GM21825 (cell line): ENCODE measurements around the gene ATP9A.
"Not testable (repeated sequence)": the region's sequence is repeated elsewhere in the genome, so short reads cannot be mapped to it uniquely, and the experiment has no call there.

Experiments
- ATAC-seq: cut with Tn5 transposase; IDR thresholded peaks from one replicate; pipeline ENCODE4 v1.9.1; 2021; ENCODE audit warnings: mild to moderate bottlenecking, moderate library complexity; ENCODE audit not compliant: unreplicated experiment

ATP9A gene

DNA sequence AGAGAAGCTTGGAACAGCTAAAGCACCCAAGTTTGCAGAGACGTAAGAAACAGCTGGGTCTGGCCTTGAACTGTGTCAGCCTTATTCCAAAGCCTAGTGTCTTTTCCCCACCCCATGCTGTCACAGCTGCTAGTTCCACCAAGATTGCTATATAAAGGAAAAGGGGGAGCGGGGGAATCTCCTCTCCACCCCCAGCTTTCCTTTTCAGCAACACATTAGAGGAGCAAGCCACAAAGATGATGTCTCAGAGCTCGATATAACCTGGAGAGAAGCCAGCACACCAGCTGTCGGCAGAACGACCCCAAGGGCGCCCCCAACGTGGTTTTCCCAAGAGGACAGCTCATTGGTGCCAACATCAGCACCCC lies 36.5 kb downstream of the ATP9A start:
- ATAC-seq: no peak

DNA sequence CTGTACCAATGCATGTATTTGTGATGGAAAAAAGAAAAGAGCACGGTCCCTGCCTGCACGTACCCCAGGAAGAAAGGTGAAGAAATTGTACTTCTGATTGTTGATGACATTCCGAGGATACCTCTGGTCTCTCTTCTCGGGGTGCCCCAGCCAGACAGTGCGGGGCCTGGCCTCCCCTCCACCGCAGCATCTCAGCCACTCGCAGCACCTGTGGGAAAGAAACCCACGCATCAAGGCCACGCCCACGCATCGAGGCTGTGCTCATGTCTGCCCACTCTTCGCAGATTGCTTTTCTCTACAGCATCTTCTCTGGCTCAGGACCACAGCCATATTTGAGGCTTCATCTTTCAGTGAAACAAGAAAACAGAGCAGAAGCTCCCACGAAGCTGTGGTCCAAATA lies 38.4 kb downstream of the ATP9A start:
- no peak for ATAC-seq

DNA sequence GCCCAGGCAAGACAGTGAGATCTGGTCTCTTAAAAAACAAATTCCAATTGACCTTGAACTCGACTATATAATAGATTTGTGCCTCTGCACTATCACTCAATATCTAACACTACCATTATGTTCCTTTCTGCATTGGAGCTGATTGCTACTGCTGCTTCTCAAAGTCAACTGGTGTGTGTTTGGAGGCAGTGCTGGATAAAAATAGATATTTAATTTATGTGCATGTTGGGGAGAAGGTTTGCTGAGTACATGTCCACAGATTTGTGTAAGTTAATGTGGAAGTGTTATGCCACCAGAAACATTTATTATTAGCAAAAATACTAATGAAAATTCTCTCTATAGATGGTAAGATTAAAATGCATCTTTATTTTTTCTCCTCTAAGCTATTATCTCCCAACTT lies 39.5 kb downstream of the ATP9A start:
- no peak for ATAC-seq

DNA sequence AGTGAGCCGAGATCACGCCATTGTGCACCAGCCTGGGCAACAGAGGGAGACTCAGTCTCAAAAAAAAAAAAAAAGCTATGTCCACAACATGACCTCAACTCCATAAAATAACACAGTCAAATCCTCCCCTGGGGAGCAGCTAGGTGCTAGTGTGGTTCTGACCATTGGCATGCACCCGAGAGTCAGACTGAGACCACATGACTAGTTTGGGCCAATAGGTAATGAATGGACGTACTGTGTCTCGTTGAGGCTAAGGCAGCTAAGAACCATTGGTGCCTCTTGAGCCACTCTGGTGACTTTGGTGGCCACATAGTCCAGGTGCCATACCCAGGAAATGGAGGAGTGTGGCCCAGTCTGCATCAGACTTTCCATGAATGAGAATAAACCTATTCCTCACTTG lies 40.3 kb downstream of the ATP9A start:
- no peak for ATAC-seq

DNA sequence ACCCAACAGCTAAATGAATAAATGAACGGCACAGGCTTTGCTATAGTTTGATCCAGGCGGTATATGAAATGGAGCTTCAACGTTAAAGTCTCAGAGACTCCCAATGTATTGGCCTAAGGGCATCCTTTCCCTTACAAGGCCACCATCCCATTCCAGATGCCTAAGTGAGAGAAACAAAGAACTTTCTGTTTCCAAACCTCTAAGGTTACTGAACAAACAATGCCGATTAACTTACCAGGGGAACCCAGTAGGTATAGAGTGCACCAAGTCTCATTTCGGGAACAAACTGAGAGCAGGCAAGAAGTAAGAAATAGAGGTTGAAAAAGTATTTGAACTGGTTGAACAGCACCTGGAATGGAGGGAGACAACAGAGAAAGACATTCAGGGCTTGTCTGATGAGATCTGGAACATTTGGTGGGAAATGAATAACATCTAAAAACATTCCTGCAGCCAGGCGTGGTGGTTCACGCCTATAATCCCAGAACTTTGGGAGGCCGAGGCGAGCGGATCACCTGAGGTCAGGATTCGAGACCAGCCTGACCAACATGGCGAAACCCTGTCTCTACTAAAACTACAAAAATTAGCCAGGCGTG lies 42.5 kb downstream of the ATP9A start:
- ATAC-seq: no peak

DNA sequence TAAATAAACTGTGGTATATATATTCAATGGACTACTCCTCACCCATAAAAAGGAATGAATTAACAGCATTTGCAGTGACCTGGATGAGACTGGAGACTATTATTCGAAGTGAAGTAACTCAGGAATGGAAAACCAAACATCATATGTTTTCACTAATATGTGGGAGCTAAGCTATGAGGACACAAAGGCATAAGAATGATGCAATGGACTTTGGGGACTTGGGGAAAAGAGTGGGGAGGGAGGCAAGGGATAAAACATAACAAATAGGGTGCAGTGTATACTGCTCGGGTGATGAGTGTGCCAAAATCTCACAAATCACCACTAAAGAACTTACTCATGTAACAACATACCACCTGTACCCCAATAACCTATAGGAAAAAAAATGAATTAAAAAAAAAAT lies 45.2 kb downstream of the ATP9A start:
- not testable (repeated sequence) for ATAC-seq

DNA sequence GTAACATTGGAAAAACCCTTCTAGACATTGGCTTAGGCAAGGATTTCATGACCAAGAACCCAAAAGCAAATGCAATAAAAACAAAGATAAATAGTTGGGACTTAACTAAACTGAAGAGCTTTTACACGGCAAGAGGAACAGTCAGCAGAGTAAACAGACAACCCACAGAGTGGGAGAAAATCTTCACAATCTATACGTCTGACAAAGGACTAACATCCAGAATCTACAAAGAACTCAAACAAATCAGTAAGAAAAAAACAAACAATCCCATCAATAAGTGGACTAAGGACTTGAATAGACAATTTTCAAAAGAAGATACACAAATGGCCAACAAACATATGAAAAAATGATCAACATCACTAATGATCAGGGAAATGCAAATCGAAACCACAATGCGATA lies 45.9 kb downstream of the ATP9A start:
- ATAC-seq: not testable (repeated sequence)

DNA sequence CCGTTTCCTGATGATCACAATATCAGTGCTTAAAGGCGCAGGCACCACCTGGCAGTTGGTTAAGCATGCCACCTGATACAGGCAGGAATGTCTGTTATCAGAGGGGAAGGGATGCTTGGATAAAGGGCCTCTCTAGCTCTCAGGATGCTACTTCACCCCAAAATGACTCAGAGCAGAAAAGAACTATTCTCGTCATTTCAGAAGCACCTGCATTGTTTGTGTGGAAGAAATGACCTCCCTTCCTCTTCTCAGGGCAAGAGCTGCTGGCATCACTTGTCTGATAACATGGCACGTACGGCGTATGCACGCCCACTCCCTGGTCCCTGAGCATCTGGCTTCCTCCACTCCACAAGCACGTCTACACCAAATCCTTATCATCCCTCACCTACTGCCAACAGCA lies 47.3 kb downstream of the ATP9A start:
- ATAC-seq: no peak

DNA sequence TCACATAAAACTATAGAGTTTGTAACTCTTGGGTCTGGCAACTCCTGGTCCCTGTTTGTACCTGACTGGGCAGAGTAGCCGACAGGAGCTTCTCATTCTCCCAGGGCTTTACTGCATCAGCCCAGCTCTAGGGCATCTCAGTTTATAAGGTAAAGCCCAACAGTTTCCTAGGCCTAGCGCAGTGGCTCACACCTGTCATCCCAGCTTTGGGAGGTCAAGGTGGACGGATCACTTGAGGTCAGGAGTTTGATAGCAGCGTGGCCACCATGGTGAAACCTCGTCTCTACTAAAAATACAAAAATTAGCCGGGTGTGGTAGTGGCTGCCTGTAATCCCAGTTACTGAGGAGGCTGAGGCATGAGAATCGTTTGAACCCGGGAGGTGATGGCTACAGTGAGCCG lies 47.8 kb downstream of the ATP9A start:
- no peak for ATAC-seq

DNA sequence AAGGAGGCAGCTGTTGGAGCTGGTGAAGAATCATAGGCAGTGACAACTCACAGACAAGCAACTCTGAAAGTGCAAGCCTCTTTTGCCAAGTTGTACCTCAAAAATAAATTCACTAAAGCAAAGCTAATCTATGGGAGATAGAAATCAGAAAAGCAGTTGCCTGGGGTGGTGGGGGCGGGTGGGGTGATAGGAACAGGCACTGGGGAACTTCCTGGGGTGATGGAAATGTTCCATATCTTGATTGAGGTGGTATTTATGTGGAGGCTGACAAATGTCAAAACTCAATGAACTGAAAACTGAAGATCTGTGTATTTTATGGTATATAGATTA lies 52.4 kb downstream of the ATP9A start:
- ATAC-seq: no peak

DNA sequence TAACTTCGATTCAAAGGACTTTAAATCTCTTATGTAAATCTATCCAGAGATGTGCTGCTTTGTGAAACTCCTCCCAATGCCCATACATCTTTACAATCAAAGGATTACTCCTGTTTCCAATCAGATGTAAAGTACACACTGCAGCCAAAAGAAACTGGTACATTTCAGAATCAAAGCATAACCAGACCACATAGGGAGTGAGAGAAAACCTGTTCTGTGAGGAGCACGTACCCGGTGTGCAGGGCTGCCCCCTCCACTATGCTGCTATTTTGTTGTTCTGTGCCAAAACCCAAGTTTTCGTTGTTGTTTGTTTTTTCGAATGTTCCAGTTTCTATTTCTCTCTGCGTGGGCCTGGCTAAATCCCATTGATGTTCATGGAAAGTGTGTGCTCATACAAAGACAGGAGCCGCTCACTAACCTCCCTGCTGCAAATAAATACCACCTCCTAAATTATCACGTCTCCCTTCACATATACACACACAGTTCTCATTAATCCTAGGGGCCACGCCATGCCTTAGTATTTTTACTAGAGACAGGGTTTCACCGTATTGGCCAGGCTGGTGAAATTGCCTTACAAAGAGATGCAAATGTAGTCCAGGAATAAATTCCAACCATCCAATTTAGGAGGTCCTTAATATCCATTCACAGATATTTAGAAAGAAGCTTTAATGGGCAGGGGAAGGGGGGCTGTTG lies 52.9 kb downstream of the ATP9A start:
- ATAC-seq: no peak

DNA sequence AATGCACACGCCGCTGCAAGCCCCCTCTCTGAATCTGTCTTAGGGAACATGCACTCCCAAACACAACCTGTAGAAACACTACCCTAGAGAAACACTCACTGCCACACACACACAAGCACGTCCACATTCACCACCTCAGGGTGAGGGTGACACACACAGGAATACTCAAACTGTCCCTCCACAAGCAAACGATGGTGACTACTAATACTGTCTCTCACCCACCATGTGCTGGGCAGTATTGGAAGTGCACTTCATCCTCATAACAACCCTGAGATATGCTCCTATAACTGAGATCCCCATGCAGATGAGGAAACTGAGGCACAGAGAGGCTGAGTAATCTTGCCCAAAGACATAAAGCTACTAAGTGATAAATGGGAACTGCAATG lies 55.0 kb downstream of the ATP9A start:
- no peak for ATAC-seq

DNA sequence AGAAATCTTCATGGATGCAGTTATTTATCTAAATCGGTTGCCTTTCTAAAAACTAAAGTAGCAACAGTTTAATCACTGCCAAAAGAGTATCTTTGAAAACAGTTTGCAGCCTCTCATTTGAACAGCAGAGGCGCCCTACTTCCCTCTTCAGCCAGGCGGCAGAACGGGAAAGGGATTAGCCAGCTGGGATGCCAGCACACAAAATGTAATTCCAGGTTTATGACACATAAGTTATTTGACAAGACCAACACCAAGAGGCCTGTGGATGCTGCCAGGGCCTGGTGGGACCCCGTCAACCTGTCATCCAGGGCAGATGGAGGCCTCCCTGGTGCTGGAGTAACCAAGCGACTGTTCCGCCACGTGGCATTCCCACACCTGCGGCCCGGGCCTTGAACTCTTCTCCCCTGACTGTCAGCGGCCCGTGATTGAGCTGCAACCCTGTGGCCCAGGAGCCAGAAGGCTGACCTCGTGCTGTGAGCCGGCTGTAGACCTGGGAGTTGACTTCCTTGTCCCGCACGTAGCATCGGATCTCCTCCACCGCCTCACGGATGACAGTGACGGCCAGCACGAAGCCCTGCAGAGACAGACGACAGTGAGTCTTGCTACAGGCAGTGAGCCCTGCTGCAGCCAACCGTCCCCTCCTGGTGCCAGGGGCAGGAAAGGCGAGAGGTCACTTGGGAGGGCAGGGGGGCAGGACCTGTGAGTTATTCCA lies 55.5 kb downstream of the ATP9A start:
- no peak for ATAC-seq

DNA sequence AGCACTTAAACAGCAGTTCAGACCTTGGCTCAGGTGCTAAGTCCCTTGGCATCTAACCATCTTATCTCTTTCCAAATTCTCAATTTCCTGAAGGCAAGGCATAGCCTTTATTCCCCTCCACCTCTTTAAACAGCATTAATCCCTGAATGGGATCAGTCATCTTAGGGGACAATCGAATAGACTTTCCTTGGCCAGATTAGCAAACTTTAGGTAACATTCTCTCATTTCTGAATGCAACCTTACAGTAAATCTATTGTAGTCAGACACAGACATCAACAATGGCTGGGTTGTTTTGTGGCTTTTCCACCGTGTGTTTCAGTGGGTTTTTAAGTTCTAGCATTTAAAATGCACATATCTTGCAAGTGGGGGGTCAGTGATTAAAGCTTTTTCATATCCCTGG lies 56.8 kb downstream of the ATP9A start:
- ATAC-seq: no peak

DNA sequence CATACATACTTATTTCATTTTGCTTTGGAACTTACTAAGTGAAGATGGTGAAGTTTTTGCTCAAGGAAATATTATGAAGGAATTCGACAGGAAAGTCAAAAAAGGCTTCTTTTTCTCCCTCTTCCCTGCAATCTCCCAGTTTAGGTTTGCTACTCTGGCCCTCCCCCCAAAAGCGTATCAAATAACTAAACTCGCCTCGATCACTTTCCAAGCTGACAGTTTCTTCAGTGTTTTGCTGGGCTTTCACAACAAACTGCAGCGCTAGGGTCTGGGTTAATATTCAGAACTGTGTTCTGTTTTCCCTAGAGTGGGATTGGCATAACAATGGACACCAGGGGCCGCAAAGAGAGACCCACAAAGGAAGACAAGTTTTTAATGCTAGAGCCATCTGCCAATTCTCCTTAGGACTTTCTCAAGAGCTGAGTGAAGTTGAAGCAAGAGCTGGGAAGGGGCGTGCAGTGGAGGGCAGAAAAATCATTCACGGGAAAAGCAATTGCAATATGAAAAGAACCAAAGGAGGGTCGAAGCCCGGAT lies 57.8 kb downstream of the ATP9A start:
- no peak for ATAC-seq

DNA sequence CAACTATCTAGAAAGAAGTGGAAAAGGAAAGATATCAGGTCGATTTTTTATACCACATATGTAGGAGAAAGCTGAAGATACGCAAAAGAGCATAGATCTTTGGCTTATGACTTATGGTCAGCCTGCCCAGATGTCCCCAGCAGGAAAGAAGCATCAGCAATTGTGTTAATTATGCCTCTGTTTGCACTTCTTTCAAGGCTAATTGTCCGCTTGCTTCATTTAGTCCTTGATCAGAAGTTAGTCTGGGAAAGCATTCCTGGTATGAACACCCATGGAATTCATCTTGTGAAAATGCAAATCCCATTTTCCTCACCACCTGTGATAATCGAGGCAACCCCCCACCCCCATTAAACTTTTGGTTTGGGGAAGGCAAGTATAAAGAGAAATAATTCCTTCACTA lies 62.8 kb downstream of the ATP9A start:
- ATAC-seq: no peak

DNA sequence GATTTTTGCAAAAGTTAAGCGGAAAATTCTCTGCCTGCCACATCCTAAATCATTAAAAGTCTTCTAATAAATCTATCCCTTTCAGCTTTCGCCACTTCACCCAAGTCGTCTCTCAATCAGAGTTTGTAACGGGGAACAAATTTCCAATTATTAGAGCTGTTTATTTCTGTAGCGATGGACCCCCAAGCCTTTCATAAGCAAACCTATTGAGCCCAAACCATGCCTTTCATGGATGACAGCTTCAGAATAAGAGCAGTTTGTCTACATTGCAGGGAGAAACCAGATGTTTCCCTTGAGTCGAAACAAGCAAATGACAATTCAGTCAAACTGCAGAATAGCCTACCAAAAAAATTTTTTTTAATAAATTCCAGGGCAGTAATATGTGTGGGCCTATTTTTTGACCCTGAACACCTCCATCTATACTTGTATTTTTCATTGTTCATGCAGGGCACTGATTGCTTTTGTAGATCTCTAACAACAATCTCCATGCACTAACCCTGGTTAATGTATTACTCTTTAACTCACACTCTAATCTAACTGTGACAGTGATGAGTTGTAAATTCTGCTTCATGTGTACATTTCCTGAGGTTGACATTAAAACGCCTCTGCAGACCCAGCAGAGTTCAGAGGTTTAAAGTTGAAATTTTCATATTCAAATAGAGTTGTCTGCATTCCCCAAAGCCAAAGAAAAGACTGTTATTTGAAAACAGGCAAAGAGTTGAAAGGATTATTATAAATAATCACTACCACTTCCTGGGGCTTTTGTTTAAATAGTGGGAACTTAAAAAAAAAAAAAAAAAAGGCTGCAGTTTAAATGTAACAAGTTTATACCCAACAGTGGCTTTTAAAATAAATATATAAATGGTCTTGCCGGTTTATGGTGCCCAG lies 64.5 kb downstream of the ATP9A start:
- ATAC-seq: no peak

DNA sequence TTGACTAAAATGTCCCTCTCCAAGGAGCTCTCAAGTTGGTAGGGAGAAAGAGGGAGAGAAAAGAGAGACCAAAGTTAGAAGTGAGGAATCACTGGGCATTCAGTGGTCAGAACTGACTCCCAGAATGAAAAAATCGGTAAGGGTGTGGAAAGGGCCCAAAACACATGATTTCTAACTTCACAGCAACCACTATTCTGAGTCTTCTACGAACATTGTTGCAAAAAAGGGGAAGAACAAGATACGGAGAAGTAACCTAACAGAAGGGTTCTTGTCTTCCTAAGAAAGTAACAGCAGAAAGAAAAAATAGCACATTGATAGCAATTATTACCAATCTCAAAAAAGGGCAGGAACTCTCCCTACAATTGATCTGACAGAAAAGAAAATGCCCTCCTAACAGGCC lies 65.6 kb downstream of the ATP9A start:
- ATAC-seq: no peak

DNA sequence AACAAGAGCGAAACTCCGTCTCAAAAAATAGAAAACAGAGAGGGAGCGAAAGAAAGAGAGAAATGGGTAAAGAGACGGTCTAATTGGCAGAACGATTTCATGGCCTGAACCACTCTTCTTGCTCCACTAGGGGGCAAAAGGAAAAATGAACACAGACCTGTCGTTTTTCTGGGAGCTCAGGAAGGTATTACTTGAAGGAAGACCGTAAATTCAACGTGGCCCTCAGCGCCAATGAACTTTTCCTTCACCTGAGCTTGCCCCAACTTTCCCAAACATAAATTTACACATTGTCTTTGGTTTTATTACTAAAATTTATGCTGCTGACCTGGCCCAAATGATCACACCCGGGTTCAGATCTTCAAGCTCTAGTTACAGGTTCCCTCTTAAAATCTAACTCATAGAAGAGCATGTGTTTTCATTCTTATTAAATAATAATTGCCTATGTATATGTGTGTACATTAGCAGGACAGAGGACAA lies 67.3 kb downstream of the ATP9A start:
- no peak for ATAC-seq

DNA sequence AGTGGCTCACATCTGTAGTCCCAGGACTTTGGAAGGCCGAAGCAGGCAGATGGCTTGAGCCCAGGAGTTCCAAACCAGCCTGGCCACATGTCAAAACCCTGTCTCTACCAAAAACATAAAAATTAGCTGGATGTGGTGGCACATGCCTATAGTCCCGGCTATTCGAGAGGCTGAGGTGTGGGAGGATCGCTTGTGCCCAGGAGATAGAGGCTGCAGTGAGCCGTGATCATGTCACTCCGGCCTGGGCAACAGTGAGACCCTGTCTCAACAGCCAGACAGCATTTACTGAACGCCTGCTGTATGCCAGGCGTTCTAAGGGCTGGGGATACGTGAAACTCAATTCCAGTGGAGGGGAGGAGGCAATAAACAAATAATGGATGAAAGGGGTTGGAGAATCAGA lies 69.9 kb downstream of the ATP9A start:
- no peak for ATAC-seq

DNA sequence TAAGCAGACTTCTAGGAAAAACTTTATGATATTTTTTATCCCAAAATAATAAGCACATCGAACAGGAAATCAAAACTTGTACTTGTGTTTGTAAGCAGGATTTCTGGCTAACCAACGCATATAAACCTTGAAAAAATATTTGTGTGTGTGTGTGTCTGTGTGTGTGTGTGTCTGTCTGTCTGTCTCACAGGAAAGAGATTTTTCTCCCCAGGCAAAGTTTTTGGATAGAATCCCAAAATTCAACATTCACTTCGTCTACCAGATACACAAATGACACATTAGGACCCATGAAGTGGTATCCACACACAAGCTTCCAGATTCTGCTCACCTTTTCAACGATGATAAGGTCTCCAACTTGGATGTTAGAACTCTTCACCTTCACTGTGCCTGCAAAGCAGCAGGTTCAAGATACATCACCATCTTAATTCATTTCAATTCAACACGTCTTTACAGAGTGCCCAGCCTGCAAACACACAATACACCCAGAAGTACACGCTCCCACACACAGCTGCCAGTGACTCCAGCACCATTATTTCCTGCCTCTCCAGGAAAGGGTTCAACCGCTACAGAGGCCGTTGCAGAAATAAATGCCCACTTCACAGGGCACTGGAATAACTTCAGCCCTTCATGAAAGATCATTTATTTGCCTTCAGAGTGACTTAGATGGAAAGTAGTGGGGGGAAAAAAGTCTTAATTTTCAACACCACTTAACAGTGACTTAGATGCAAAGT lies 70.9 kb downstream of the ATP9A start:
- no peak for ATAC-seq
